Measurements from ENCODE around the gene LPAR2.

The LPAR2 gene

GRCh38 chr19:19626516-19627472, 1.2 kb downstream of the LPAR2 start:
- Histone ChIP-seq H3K9ac (ENCODE audit: low read depth, low read length, poor library complexity, severe bottlenecking) (no peak overlapping the region), H3K27me3 (ENCODE audit: insufficient read depth, low read length, poor library complexity, severe bottlenecking) (no peaks in the 10 kb centered on the region), H3K36me3 (ENCODE audit: insufficient read depth, low read length) (no peaks in the 10 kb centered on the region), H3K9me3 (ENCODE audit: insufficient read depth, low read depth, low read length) (no peaks in the 10 kb centered on the region), H3K9me2 (replicated peaks; ENCODE audit: low read depth, low read length) (no peaks in the 10 kb centered on the region), H3K4me3 (ENCODE audit: low read length, poor library complexity, severe bottlenecking) (no peak overlapping the region), H3F3A (ENCODE audit: low read depth) (no peaks in the 10 kb centered on the region), H4K20me1 (ENCODE audit: insufficient read depth, low read length, poor library complexity, severe bottlenecking) (no peaks in the 10 kb centered on the region), H2AFZ (ENCODE audit: low read length) (no peak overlapping the region), H3K4me1 (ENCODE audit: insufficient read depth, low read length, poor library complexity, severe bottlenecking) (no peaks in the 10 kb centered on the region), H3K4me2 (ENCODE audit: low read depth, low read length, poor library complexity, severe bottlenecking) (no peak overlapping the region), H3K79me2 (ENCODE audit: insufficient read depth, low read length) (no peaks in the 10 kb centered on the region)
- TF ChIP-seq EZH2phosphoT487 (IDR thresholded peaks at IDR 0.05; ENCODE audit: borderline replicate concordance) (no peak), CTCF (conservative IDR thresholded peaks at IDR 0.05; ENCODE audit: low read length) (no peak)

GRCh38 chr19:19624032-19624570, 3.9 kb downstream of the LPAR2 start:
- Histone ChIP-seq H4K20me1 (ENCODE audit: insufficient read depth, low read length, poor library complexity, severe bottlenecking) (no peaks in the 10 kb centered on the region), H3K4me1 (ENCODE audit: insufficient read depth, low read length, poor library complexity, severe bottlenecking) (no peaks in the 10 kb centered on the region), H3K4me3 (ENCODE audit: low read length, poor library complexity, severe bottlenecking) (no peak overlapping the region), H3K79me2 (ENCODE audit: insufficient read depth, low read length) (no peaks in the 10 kb centered on the region), H3K9me3 (ENCODE audit: insufficient read depth, low read depth, low read length) (no peaks in the 10 kb centered on the region), H3F3A (ENCODE audit: low read depth) (no peaks in the 10 kb centered on the region), H3K4me2 (ENCODE audit: low read depth, low read length, poor library complexity, severe bottlenecking) (no peak overlapping the region), H3K36me3 (ENCODE audit: insufficient read depth, low read length) (no peaks in the 10 kb centered on the region), H2AFZ (ENCODE audit: low read length) (no peak overlapping the region), H3K27me3 (ENCODE audit: insufficient read depth, low read length, poor library complexity, severe bottlenecking) (no peaks in the 10 kb centered on the region), H3K9me2 (replicated peaks; ENCODE audit: low read depth, low read length) (no peaks in the 10 kb centered on the region), H3K9ac (ENCODE audit: low read depth, low read length, poor library complexity, severe bottlenecking) (no peak overlapping the region)
- TF ChIP-seq CTCF (conservative IDR thresholded peaks at IDR 0.05; ENCODE audit: low read length) (no peak), EZH2phosphoT487 (IDR thresholded peaks at IDR 0.05; ENCODE audit: borderline replicate concordance) (no peak)

- Histone ChIP-seq H3K4me3 (ENCODE audit: low read length, poor library complexity, severe bottlenecking) (no peak overlapping the region), H3K79me2 (ENCODE audit: insufficient read depth, low read length) (no peaks in the 10 kb centered on the region), H3K9ac (ENCODE audit: low read depth, low read length, poor library complexity, severe bottlenecking) (no peak overlapping the region), H3F3A (ENCODE audit: low read depth) (no peaks in the 10 kb centered on the region), H3K27me3 (ENCODE audit: insufficient read depth, low read length, poor library complexity, severe bottlenecking) (no peaks in the 10 kb centered on the region), H3K36me3 (ENCODE audit: insufficient read depth, low read length) (no peaks in the 10 kb centered on the region), H3K4me2 (ENCODE audit: low read depth, low read length, poor library complexity, severe bottlenecking) (no peak overlapping the region), H3K9me3 (ENCODE audit: insufficient read depth, low read depth, low read length) (no peaks in the 10 kb centered on the region), H3K9me2 (replicated peaks; ENCODE audit: low read depth, low read length) (no peaks in the 10 kb centered on the region), H4K20me1 (ENCODE audit: insufficient read depth, low read length, poor library complexity, severe bottlenecking) (no peaks in the 10 kb centered on the region), H3K4me1 (ENCODE audit: insufficient read depth, low read length, poor library complexity, severe bottlenecking) (no peaks in the 10 kb centered on the region), H2AFZ (ENCODE audit: low read length) (no peak overlapping the region)
- no peak for TF ChIP-seq EZH2phosphoT487 (IDR thresholded peaks at IDR 0.05; ENCODE audit: borderline replicate concordance)
- no peak for TF ChIP-seq CTCF (conservative IDR thresholded peaks at IDR 0.05; ENCODE audit: low read length)
These were observed 4.6 kb downstream of the LPAR2 start for GRCh38 chr19:19623383-19623782.
